ENCODE data around the gene AGPAT3. TPM values are rescaled to one million over a fixed set of nuclear protein-coding genes. Genes with fewer than 3 reads are reported as not detected.

AGPAT3 gene
- total RNA-seq, 1 donor from 2014 or later = 65.9 TPM

DNA sequence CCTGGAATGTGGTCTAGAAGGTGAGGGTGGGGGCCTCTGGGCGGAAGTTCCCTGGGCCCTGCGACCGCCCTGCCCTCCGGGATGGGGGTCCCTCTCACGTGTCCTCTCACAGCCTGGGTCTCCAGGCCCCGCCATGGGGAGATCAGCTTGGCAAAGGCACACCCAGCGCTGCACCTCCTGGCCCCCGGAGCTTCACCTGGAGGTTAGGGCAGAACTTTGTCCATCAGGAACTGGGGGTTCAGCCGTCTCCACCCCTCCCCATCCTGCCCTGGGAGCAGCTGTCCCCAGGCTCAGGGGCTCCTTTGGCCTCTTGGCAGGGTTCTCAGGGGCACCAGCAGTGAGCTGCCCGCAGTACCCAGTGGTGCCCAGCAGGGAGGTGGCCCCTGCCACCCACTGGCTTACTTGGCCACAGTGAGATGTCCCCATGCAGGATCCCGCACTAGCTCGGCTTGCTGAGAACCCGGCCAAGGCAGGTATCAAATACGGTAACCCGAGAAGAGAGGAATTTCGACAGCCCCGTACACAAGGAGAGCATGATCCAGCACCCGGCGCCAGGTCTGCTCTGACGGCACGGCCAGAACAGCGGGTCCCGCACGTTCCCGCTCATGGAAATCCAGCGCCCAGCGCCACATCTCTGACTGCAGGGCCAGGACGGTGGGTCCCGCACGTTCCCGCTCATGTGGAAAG is 38.9 kb upstream of the AGPAT3 start:
- Histone ChIP-seq H3K9me3 (no peaks in the 10 kb centered on the region), H3K27me3 (no peaks in the 10 kb centered on the region), H3K4me3 (no peak overlapping the region), H3K4me1 (no peaks in the 10 kb centered on the region), H3K27ac (no peak overlapping the region), H3K36me3 (no peaks in the 10 kb centered on the region)
- intact Hi-C loops (cut with DNase I) = no loop called here
- DNase-seq (ENCODE audit: low spot score in 2 of 2) = no peak
- TF ChIP-seq, protein P1, sequence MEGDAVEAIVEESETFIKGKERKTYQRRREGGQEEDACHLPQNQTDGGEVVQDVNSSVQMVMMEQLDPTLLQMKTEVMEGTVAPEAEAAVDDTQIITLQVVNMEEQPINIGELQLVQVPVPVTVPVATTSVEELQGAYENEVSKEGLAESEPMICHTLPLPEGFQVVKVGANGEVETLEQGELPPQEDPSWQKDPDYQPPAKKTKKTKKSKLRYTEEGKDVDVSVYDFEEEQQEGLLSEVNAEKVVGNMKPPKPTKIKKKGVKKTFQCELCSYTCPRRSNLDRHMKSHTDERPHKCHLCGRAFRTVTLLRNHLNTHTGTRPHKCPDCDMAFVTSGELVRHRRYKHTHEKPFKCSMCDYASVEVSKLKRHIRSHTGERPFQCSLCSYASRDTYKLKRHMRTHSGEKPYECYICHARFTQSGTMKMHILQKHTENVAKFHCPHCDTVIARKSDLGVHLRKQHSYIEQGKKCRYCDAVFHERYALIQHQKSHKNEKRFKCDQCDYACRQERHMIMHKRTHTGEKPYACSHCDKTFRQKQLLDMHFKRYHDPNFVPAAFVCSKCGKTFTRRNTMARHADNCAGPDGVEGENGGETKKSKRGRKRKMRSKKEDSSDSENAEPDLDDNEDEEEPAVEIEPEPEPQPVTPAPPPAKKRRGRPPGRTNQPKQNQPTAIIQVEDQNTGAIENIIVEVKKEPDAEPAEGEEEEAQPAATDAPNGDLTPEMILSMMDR (IDR thresholded peaks at IDR 0.05) = no peak

DNA sequence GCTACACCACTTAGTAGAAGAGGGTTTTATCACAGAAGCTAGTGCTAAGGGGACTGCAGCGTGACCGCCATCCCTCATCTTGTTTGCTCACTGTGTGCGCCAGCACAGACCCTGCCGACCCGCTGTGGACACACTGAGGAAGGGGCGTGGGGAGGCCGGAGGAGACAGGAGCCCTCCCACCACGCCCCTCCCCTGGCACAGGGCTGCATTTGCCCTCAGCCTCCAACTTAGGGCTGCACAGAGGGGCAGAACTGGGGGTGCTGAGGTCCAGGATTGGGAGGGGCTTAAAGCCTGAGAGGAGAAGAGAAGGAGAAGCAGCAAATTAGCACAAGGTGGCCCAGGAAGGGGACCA is 38.4 kb upstream of the AGPAT3 start:
- no peak for DNase-seq (ENCODE audit: low spot score in 2 of 2)

DNA sequence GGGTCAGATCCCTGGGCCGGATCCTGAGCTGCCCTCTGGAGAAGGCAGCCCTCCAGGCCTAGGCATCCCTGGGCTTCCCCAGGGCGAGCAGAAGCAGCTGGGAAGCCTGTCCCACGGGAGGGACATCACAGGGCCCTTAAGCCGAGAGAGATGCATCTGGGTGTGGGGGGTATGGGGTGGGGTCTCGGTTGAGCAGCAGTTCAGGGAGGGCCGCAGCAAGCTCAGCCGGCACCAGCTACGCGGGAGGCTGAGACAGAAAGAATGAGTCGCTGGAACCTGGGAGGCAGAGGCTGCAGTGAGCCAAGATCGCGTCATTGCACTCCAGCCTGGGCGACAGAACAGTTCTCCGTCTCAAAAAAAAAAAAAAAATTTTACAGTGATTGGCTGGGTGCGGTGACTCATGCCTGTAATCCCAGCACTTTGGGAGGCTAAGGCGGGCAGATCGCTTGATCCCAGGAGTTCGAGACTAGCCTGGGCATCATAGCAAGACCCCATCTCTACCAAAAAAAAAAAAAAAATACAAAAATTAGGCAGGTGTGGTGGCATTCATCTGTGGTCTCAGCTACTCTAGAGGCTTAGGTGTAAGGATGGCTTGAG is 37.9 kb upstream of the AGPAT3 start:
- H3K27ac ChIP-seq = no peak overlapping the region
- no peaks in the 10 kb centered on the region for H3K36me3 ChIP-seq
- no peaks in the 10 kb centered on the region for H3K4me1 ChIP-seq
- intact Hi-C loops (cut with DNase I) = no loop called here
- no peak for DNase-seq (ENCODE audit: low spot score in 2 of 2)
- no peaks in the 10 kb centered on the region for H3K27me3 ChIP-seq
- TF ChIP-seq, protein P1 (IDR thresholded peaks at IDR 0.05) = no peak
- H3K9me3 ChIP-seq = no peaks in the 10 kb centered on the region
- H3K4me3 ChIP-seq = no peak overlapping the region

More for the DNA sequence above, 38.4 kb upstream of the AGPAT3 start:
- Histone ChIP-seq H3K9me3 (no peaks in the 10 kb centered on the region), H3K4me1 (no peaks in the 10 kb centered on the region), H3K27me3 (no peaks in the 10 kb centered on the region), H3K4me3 (no peak overlapping the region), H3K27ac (no peak overlapping the region), H3K36me3 (no peaks in the 10 kb centered on the region)
- TF ChIP-seq, protein P1 (IDR thresholded peaks at IDR 0.05) = no peak
- intact Hi-C loops (cut with DNase I) = no loop called here

DNA sequence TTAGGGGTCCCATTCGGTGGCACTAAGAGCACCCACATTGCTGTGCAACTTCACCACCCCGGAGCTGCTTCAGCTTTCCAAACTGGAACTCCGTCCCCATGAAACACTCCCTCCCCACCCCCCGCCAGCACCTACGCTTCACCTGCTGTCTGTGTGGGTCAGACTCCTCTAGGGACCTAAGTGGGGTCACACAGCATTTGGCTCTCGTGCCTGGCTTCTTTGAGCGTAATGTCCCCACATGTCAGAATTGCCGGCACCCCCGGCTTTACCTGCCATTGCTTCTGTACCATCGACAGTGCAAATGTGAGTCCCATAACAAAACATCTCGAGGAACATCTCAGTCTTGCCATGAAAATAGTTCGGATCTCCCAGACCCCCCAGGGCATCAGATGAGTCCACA is 35.9 kb upstream of the AGPAT3 start:
- no peaks in the 10 kb centered on the region for H3K9me3 ChIP-seq
- TF ChIP-seq, protein P1 (IDR thresholded peaks at IDR 0.05) = no peak
- H3K4me3 ChIP-seq = no peak overlapping the region
- no peak overlapping the region for H3K27ac ChIP-seq
- intact Hi-C loops (cut with DNase I) = no loop called here
- H3K27me3 ChIP-seq = no peaks in the 10 kb centered on the region
- no peaks in the 10 kb centered on the region for H3K36me3 ChIP-seq
- DNase-seq (ENCODE audit: low spot score in 2 of 2) = no peak
- no peaks in the 10 kb centered on the region for H3K4me1 ChIP-seq

DNA sequence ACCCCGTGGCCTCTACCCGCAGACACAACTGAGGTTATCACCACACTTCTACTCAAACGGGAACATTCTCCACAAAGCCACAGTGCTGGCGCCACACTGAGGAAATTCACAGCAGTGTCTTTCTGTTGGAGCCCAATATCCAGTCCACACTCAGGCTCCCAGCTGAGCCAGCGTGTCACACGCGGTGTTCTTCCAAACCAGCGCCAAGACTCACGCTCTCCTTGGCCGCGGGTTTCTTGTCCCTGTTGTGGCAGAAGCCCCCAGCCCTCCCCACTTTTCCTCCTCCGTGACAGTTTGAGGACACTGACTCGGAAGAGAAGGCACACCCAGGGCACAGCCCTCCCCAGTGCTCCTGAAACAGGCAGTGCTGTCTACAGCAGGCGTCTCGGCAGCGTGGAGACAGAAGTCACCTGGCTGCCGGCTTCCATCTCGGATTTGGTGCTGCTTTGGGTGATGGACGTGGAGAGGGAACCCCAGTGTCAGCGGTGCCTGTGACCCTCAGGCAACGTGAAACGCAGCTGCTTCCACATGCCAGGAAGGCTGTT is 35.4 kb upstream of the AGPAT3 start:
- TF ChIP-seq, protein P1 (IDR thresholded peaks at IDR 0.05) = no peak
- Histone ChIP-seq H3K4me1 (no peaks in the 10 kb centered on the region), H3K36me3 (no peaks in the 10 kb centered on the region), H3K27ac (no peak overlapping the region), H3K4me3 (no peak overlapping the region), H3K27me3 (no peaks in the 10 kb centered on the region), H3K9me3 (no peaks in the 10 kb centered on the region)
- DNase-seq (ENCODE audit: low spot score in 2 of 2) = no peak
- intact Hi-C loops (cut with DNase I) = no loop called here

Measured in ascending aorta (tissue), 2 donors.